KG1 (cell line): ENCODE data around the gene SPDYE2B.
"Not testable (repeated sequence)": the region's sequence is repeated elsewhere in the genome, so short reads cannot be mapped to it uniquely, and the experiment has no call there.

Experiments
- DNase-seq: peaks from one replicate; lab custom pipeline; 2025; lab: John Stamatoyannopoulos, UW

Gene SPDYE2B

DNA sequence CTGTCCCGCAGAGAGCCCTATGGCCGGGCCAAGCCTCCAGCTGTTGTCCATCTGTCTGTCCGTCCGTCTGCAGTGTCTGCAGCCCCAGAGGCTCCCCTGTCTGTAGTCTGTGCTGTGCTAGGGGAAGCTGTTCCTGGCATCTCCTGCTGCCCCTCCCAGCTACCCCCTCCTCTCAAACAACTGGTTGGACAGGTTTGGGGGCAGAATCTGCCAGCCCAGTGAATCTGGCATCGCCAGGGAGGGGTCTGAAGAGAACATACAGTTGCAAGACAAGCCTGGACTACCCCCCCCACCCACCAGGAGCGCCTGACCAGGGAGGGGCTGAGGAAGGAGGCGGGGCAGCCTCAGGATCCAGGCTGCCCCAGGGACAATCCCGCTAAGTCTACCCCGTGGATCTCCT, 7.4 kb upstream of the SPDYE2B start, which contains the start of gene UPK3BL1:
TSS of gene UPK3BL1 (minus strand) at position 101 of the 400 bp plus-strand sequence. CDS start at position 51, 50 bp downstream.
- DNase-seq = not testable (repeated sequence)

DNA sequence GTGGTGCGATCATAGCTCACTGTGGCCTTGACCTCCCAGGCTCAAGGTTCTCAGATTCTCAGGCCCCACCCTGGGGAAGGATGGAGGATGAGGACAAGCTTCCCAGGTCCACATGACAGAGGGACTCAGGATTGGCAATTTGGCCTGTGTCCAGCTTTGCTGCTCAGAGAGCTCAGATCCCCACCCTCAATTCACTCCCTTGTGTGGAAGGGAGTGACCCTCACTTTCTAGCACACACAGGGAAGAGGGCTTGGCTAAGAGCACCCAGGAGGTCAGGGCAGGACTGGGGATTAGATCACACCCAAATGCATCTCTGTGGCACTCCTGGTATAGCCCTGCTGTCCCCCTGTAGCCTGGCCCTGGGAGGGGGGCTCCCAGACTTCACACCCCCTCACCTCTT, 6.7 kb upstream of the SPDYE2B start:
- DNase-seq = not testable (repeated sequence)

- DNase-seq = not testable (repeated sequence)
Measured at GRCh38 chr7:102647813-102648212, 2.3 kb upstream of the SPDYE2B start.

GRCh38 chr7:102664765-102665164, 14.6 kb downstream of the SPDYE2B start:
- not testable (repeated sequence) for DNase-seq

GRCh38 chr7:102666850-102667249, 16.7 kb downstream of the SPDYE2B start:
- not testable (repeated sequence) for DNase-seq

DNA sequence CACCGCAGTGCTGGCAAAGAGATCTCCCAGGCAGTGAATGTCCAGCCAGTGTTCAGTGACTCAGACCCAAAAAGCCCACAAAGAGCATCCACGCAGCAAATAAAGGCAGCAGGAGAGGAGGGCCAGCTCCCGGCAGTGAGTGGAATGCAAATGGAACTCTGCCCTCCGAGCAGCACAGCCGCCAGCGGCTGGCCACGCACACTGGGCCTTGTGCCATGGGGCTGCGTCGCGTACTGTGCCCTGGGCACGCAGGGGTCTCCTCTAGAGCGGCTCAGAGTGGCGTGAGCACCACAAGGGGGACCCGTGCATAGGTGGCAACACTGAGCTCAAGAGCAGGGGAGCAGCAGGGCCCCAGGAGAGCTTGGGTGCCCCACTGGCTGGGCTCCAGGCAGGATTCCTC, 17.4 kb downstream of the SPDYE2B start:
- DNase-seq = not testable (repeated sequence)

GRCh38 chr7:102671166-102671955, 21.2 kb downstream of the SPDYE2B start, which contains the start of gene POLR2J2:
Gene POLR2J2, minus strand, starts transcription at chr7:102671663. Its CDS starts 62 bp downstream, at chr7:102671601.
- DNase-seq = not testable (repeated sequence)

DNA sequence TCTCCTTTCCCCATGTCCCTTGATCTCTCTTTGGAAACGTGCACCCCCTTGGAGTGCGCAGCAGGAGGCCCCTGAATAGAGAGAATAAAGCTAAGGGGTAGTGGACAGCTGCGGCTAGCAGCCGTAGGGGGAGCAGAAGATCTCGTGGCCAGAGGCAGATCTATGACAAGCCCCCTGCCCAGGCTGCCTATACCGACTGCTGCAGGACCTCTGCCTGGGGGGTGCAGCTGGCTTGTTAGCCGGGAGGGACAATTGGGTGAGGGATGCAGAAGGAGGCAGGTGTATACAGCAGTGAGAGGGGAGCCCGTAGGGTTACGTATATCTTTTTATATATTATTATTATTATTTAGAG, 21.8 kb downstream of the SPDYE2B start:
- DNase-seq = not testable (repeated sequence)

DNA sequence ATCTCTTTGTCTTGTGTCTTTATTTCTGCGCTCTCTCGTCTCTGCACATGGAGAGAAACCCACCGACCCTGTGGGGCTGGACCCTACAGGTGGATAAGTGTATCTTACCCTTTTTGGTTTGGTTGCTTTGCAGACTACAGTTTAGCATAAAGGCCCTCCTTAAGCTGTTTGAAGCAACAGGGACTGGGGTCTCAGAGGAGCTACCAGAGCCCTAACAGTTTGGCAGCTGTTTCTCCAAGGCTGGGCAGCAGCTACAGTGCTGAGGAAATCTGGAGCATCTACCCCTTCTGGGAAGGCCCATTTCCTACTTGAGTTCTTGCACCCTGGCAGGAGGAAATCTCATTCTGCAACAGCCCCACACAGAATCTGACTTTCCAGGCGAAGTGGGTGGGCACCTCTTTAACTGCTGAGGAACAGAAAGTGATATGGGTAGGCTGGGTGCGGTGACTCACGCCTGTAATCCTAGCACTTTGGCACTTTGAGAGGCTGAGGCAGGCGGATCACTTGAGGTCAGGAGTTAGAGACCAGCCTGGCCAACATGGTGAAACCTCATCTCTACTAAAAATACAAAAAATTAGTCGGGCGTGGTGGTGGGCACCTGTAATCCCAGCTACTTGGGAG, 23.4 kb downstream of the SPDYE2B start:
- DNase-seq = not testable (repeated sequence)

DNA sequence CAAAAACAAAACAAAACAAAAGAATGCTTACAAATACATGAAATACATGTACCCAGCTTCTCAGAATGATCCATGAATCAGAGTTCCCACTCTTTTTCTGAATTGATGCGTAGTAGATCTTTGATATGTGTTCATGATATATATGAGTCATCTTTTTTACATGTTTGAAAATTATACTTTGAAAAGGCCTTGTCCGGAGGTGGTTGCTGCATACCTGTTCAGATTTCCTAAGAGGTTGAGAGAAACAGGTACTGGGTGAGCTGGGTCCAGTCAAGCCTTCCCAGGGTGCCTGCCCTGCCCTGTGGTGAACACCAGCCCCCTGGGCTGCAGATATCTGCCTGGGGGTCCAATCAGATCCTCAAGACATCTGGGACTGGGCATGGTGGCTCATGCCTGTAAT, 25.4 kb downstream of the SPDYE2B start:
- not testable (repeated sequence) for DNase-seq

DNA sequence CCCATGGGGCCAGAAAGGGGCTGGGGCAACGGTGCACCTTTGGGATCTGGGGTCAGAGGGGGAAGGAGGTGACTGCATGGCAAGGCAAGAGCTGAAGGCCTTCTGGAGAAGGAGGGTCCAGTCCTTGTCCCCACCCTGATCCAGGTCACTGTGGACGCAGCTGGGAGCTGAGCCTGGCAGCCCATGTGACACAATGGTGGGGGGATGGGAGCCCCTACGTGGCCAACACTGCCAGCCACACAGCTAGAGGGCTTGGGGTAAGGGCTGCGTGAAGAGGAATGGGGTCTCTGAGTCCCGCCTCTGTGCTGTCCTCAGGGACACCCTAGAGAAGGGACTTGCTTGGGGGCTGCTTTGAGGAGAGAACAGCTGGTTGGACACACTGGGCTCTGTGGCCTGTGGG, 30.7 kb downstream of the SPDYE2B start:
- DNase-seq = not testable (repeated sequence)

DNA sequence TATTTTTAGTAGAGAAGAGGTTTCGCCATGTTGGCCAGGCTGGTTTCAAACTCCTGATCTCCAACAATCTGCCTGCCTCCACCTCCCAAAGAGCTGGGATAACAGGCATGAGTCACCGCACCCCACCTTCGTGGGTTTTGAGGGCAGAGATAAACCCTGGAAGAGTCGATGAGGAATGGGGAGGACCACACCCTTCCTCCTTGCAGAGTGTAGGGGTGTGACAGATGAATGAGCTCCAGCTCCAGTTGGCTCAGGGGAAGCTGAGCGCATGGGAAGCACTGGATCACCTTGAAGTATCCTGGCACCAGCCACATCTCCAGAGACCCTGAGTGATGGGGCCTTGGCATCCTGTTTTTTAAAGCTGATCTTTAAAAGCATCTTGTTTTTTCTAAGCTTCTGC, 32.4 kb downstream of the SPDYE2B start:
- DNase-seq = not testable (repeated sequence)

DNA sequence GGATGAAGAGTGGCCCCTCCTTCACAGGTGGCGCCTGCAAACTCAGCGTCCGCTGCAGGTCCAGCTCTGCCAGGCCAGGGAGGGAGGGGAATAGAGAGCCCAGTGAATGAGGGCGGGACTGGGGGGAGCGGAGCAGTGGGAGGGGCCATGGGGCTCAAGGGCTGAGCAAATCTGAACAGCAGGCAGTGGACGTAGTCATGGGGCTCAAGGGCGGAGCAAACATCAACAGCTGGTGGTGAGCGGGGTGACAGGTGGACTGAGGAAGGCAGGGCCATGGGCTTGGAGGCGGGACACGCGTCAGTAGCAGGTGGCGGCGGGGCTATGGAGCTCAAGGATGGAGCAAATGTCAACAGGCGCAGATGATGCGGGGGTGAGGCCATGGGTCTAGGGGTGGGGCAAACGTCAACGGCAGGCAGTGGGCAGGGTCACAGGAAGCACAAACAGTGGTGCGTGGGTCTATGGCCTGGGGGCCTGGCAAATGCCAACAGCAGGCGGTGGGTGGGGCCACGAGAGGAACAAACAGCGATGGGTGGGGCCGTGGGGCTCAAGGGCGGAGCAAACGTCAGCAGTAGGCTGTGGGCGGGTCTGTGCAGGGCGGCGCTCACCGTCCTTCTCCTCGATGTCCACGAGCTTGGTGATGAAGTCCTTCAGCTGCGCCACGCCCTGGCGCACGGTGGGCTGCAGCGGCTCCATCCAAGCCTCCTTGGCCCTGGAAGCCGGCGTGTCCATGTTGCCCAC, 38.3 kb downstream of the SPDYE2B start:
- not testable (repeated sequence) for DNase-seq

DNA sequence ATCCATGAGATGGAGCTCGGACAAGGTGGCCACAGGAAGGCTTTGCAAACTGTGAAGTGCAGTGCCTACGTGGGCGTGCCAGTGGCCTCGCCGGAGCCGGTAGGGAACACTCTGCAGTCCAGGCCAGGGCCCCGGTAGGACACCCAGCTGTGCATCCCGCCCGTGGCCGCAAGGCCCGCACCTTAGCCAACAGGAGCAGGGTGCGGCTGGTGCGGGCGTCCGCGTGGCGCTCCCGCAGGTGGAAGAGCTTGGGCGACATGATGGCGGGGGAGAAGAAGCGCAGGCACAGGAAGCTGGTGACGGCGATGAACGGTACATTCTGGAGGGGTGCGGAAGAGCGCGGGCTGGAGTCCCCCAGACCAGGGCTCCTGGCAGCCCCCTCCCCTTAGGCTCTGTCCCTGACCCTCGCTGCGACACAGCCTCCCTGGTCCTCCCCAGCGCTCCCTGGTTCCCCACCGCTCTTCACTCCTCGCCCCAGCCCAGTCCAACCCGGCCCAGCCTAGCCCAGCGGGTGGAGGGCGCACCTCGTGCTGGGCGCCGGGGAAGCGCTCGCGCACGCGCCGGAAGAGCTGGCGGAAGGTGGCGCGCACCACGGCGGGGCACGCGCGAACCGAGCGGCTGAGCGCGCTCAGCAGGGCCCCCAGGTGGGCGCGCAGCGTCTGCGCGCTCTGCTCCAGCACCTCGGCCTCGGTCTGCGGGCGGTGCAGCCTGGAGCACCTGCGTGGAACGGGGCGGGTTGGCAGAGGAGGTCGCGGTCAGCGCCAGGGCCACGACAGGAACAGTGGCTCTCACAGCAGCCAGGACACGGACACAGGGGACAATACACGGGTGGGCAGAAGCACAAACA, 39.5 kb downstream of the SPDYE2B start:
- DNase-seq = not testable (repeated sequence)

DNA sequence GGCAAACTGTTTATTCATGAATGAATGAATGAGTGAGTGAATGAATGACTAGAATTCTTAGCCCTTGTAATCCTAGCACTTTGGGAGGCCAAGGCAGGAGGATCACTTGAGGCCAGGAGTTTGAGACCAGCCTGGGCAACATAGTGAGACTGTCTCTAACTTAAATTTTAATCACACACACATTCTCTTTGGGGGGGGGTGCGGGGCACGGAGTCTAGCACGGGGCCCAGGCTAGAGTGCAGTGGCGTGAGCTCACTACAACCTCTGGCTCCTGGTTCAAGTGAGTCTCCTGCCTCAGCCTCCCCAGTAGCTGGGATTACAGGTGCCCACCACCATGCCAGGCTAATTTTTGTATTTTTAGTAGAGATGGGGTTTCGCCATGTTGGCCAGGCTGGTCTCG, 40.5 kb downstream of the SPDYE2B start:
- DNase-seq = not testable (repeated sequence)

DNA sequence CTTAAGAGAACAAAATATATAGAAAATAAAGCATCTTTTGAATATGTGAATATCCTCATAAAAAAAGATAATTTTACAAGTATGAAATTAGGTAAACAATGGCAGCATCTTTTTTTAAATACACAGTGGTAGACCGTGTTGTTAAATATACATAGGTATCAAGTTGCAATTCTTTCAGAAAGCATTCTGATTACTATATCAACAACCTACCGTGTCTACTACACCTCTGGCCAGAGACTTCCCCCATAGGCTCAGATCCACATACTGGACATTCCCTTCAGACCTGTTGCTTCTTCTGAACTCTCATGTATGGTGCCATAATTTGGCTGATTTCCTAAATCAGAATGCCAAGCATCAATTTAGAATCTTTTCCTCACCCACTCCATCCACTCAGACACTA, 43.9 kb downstream of the SPDYE2B start:
- DNase-seq = not testable (repeated sequence)

DNA sequence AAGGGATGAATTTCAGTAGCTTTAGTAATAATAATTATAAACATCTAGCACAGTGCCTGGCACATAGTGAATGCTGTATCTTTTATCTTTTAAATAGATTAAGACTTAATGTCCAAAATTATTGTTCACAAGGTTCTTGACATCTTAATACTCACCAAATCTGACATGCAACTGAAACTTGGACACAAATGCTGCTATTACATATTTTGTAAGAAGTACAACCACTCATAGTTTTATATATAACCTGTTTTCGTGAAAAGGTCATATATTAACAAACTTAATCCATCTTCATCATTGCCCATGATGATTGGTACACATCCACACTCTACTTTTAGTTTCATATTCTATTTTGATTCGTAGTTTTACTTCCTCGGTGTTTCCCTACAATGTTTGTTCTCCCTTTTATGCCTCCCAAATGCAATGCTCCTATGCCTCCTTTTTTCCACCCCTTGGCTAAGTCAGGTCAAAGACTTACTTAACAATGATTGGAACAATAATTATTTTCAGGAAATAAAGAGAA, 45.0 kb downstream of the SPDYE2B start:
- DNase-seq = not testable (repeated sequence)

DNA sequence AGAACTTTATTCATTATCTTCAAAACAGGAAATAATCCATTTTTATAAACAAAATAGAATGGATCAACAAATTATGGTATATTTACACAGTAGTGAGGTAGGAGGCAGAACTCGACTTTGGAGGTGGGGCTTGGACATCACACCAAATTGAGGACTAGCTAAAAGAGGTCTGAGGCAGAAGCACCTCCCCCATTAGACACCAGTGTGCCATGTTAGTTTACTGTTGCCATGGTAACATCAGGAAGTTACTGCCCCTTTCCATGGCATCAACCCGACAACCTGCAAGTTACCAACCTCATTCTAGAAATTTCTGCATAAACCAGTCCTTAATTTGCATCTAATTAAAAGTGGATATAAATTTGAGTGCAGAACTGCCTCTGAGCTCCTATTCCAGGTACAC, 45.9 kb downstream of the SPDYE2B start:
- not testable (repeated sequence) for DNase-seq

GRCh38 chr7:102697642-102698512, 47.8 kb downstream of the SPDYE2B start:
- not testable (repeated sequence) for DNase-seq
